ENCODE measurements around the gene TLX1.

TLX1 gene

DNA sequence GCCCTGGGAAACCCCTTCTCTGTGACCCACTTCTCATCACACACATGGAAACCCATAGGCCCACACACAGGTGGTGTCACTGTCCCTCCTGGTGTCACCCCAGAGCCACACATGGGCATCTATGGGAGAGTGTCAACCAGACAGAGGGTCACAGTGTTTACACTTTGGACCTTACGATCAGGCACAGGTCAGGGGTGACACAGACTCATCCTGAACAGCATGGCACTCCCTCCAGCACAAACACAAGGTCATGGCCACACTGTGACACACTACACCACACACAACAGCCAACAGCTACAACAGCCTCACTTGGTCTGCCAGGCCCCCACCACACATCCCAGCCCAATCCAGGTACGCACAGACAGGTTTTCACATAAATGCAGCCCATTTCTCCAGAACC lies 6.2 kb downstream of the TLX1 start:
- Histone ChIP-seq H3K36me3 (ENCODE audit: insufficient read depth, low read length) (no peaks in the 10 kb centered on the region), H3K4me1 (ENCODE audit: control insufficient read depth, insufficient read depth, low read length) (peaks cover under 1% of the 10 kb centered on the region), H3K9ac (ENCODE audit: low read depth, low read length) (no peak overlapping the region), H3K27me3 (ENCODE audit: control insufficient read depth, insufficient read depth, low read length) (peaks cover 97% of the 10 kb centered on the region), H3K4me3 (ENCODE audit: low read length) (no peak overlapping the region), H3K9me3 (replicated peaks; ENCODE audit: low read length) (no peaks in the 10 kb centered on the region), H3K4me2 (ENCODE audit: low read length) (no peak overlapping the region)

DNA sequence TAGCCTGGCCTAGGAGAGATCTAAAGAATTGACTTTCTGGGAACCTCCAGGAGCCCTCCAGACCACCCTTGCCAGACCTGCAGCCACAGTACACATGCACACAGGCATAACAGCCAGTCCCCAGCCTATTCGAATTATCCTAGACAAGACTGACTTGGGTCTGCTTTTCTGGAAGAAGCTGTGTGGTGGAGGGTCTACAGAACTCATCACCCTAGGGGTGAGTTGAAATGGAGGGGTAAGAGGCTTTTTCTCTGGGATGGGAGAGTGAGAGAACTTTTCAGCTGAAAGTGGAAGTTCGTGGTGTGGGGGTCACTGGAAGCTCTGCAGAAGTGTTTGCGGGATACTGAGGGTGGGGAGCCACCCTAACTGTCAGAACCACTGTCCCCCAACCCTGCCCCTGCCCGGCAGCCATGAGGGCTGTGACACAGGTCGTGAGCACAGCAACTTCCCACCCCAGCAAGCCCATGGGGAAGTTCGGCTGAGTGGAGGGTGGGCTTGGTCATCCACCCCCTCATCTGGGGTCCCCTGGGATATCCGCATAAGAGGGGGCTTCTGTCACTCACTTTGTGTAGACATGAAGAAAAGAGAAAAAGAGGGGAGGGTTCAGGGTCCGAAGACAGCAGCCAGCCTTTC lies 7.8 kb downstream of the TLX1 start:
- H3K9ac ChIP-seq (ENCODE audit: low read depth, low read length), result no peak overlapping the region
- H3K4me3 ChIP-seq (ENCODE audit: low read length), result no peak overlapping the region
- H3K4me2 ChIP-seq (ENCODE audit: low read length), result no peak overlapping the region
- H3K4me1 ChIP-seq (ENCODE audit: control insufficient read depth, insufficient read depth, low read length), result peaks cover 3% of the 10 kb centered on the region
- H3K27me3 ChIP-seq (ENCODE audit: control insufficient read depth, insufficient read depth, low read length), result peaks cover 91% of the 10 kb centered on the region
- H3K36me3 ChIP-seq (ENCODE audit: insufficient read depth, low read length), result no peaks in the 10 kb centered on the region
- no peaks in the 10 kb centered on the region for H3K9me3 ChIP-seq (replicated peaks; ENCODE audit: low read length)

DNA sequence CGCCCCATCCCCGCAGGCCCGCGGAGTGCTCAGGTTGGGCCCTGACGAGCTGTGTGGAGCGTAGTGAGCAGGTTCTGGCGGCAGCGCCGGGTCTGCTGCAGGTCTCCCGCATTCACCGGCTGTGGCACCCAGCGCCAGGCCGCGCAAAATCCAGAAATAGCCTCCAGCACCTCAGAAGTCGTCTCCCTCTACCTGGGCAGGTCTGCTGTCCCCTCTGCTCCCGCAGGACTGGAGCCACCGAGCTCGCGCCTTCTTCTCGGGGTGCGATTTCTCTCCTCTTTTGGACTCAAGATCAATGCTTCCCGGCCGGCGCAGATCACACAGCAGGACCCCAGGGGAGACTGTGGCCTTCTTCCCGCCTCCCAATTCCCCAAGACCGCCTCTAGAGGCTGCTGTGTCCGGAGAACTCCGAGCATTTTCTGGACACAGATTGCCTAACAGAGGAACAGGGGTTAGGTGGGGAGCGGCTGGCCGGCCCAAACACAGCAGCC lies 8.4 kb downstream of the TLX1 start:
- Histone ChIP-seq H3K4me1 (ENCODE audit: control insufficient read depth, insufficient read depth, low read length) (peaks cover 3% of the 10 kb centered on the region), H3K9me3 (replicated peaks; ENCODE audit: low read length) (no peaks in the 10 kb centered on the region), H3K4me3 (ENCODE audit: low read length) (no peak overlapping the region), H3K27me3 (ENCODE audit: control insufficient read depth, insufficient read depth, low read length) (peaks cover 91% of the 10 kb centered on the region), H3K4me2 (ENCODE audit: low read length) (no peak overlapping the region), H3K9ac (ENCODE audit: low read depth, low read length) (no peak overlapping the region), H3K36me3 (ENCODE audit: insufficient read depth, low read length) (no peaks in the 10 kb centered on the region)

GRCh38 chr10:101140084-101140949 lies 9.2 kb downstream of the TLX1 start:
- no peaks in the 10 kb centered on the region for H3K36me3 ChIP-seq (ENCODE audit: insufficient read depth, low read length)
- H3K9ac ChIP-seq (ENCODE audit: low read depth, low read length), result no peak overlapping the region
- H3K4me2 ChIP-seq (ENCODE audit: low read length), result no peak overlapping the region
- no peak overlapping the region for H3K4me3 ChIP-seq (ENCODE audit: low read length)
- H3K9me3 ChIP-seq (replicated peaks; ENCODE audit: low read length), result no peaks in the 10 kb centered on the region
- H3K4me1 ChIP-seq (ENCODE audit: control insufficient read depth, insufficient read depth, low read length), result peaks cover 3% of the 10 kb centered on the region
- peaks cover 91% of the 10 kb centered on the region for H3K27me3 ChIP-seq (ENCODE audit: control insufficient read depth, insufficient read depth, low read length)

DNA sequence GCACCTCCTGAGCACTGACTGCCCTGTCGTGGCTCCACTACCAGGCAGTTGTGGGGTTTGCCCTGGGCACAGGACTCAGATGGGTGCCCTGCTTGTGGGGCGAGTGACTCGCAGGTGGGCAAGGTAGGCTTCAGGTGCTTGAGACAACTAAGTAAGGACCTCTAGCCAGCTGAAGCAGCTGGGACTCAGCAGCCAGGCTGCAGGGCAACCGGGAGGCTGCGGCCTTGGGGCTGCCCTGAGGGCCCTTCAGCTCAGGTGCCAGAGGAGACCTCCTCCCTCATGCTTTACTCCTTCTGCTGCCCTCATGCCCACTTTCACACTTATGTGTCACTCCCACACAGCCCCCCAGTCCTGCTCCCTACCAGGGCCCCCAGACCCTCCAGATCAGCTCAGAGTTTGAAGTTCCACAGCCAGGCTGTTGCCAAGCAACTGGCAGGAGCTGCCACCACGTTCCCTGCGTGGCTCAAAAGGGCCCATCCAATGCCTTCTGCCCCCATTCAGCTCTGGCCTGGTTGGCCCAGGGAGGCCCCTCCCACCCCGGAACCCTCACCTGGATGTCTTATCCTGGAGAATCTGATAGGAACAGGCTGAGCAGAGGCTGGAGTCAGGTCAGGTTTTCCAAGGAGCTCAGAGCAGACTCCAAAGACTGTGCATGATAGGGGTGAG lies 10.0 kb downstream of the TLX1 start:
- no peak overlapping the region for H3K4me2 ChIP-seq (ENCODE audit: low read length)
- H3K4me1 ChIP-seq (ENCODE audit: control insufficient read depth, insufficient read depth, low read length), result peaks cover 3% of the 10 kb centered on the region
- H3K9me3 ChIP-seq (replicated peaks; ENCODE audit: low read length), result no peaks in the 10 kb centered on the region
- H3K27me3 ChIP-seq (ENCODE audit: control insufficient read depth, insufficient read depth, low read length), result peaks cover 91% of the 10 kb centered on the region
- H3K36me3 ChIP-seq (ENCODE audit: insufficient read depth, low read length), result no peaks in the 10 kb centered on the region
- H3K4me3 ChIP-seq (ENCODE audit: low read length), result no peak overlapping the region
- no peak overlapping the region for H3K9ac ChIP-seq (ENCODE audit: low read depth, low read length)

GRCh38 chr10:101141616-101142532 lies 10.8 kb downstream of the TLX1 start:
- Histone ChIP-seq H3K4me2 (ENCODE audit: low read length) (peak overlapping the region; percentile 47), H3K36me3 (ENCODE audit: insufficient read depth, low read length) (no peaks in the 10 kb centered on the region), H3K9ac (ENCODE audit: low read depth, low read length) (no peak overlapping the region), H3K9me3 (replicated peaks; ENCODE audit: low read length) (no peaks in the 10 kb centered on the region), H3K4me1 (ENCODE audit: control insufficient read depth, insufficient read depth, low read length) (peaks cover 3% of the 10 kb centered on the region), H3K27me3 (ENCODE audit: control insufficient read depth, insufficient read depth, low read length) (peaks cover 91% of the 10 kb centered on the region), H3K4me3 (ENCODE audit: low read length) (no peak overlapping the region)

DNA sequence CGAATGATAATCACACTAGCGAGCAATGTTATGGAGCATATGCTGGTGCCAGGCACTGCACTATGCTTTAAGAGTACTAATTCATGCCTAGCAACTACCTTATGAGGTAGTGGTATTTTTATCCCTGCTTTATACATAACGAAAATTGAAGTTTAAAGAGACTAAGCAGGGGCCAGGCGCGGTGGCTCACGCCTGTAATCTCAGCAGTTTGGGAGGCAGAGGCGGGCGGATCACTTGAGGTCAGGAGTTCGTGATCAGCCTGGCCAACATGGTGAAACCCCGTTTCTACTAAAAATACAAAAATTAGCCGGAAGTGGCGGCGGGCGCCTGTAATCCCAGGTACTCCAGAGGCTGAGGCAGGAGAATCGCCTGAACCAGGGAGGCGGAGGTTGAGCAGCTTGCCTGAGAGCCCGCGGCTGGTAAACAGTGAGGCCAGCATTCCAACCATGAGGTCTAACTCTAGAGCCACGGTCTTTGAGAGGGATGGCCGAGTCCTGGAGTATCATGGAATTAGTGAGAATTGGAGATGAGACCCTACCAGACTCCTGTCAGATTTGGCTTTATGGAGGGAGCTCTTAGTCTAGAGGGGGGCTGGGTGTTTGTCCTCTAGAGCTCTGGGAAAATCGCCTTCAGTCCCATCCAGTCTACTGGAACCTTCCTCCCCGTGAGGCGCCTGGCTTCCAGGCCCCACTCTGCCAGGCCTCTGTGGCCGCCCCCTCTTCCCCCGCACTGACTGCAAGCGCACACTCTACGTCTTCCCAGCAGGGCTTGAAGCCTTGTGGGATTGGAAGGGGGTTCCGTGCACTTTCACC lies 11.6 kb downstream of the TLX1 start:
- peaks cover 3% of the 10 kb centered on the region for H3K4me1 ChIP-seq (ENCODE audit: control insufficient read depth, insufficient read depth, low read length)
- H3K27me3 ChIP-seq (ENCODE audit: control insufficient read depth, insufficient read depth, low read length), result peaks cover 91% of the 10 kb centered on the region
- no peaks in the 10 kb centered on the region for H3K36me3 ChIP-seq (ENCODE audit: insufficient read depth, low read length)
- no peak overlapping the region for H3K4me3 ChIP-seq (ENCODE audit: low read length)
- no peak overlapping the region for H3K9ac ChIP-seq (ENCODE audit: low read depth, low read length)
- H3K9me3 ChIP-seq (replicated peaks; ENCODE audit: low read length), result no peaks in the 10 kb centered on the region
- H3K4me2 ChIP-seq (ENCODE audit: low read length), result peak overlapping the region; percentile 47

- no peaks in the 10 kb centered on the region for H3K36me3 ChIP-seq (ENCODE audit: insufficient read depth, low read length)
- no peaks in the 10 kb centered on the region for H3K9me3 ChIP-seq (replicated peaks; ENCODE audit: low read length)
- no peak overlapping the region for H3K4me2 ChIP-seq (ENCODE audit: low read length)
- peaks cover 90% of the 10 kb centered on the region for H3K27me3 ChIP-seq (ENCODE audit: control insufficient read depth, insufficient read depth, low read length)
- H3K4me3 ChIP-seq (ENCODE audit: low read length), result no peak overlapping the region
- H3K4me1 ChIP-seq (ENCODE audit: control insufficient read depth, insufficient read depth, low read length), result peaks cover 3% of the 10 kb centered on the region
- no peak overlapping the region for H3K9ac ChIP-seq (ENCODE audit: low read depth, low read length)
These were observed 12.2 kb downstream of the TLX1 start for GRCh38 chr10:101143345-101143630.

DNA sequence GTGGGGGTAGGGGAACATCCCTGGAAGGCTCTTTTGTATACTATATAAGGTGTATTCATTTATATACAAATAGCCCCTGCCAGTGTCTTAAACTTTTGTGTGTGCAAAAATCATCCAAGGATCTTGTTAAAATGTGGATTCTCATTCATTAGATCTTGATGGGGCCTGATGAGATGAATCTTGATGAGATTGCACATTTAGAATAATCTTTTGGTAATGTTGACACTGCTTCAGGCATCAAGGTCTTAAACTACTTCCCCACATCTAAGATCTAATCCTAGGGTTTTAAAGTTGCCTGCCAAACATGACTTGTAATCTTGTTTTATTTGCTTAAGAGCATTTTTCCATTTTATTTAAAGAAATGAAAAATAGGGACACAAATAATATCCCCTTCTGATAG lies 13.0 kb downstream of the TLX1 start:
- H3K4me1 ChIP-seq (ENCODE audit: control insufficient read depth, insufficient read depth, low read length), result peaks cover 3% of the 10 kb centered on the region
- H3K4me2 ChIP-seq (ENCODE audit: low read length), result no peak overlapping the region
- no peak overlapping the region for H3K4me3 ChIP-seq (ENCODE audit: low read length)
- no peak overlapping the region for H3K9ac ChIP-seq (ENCODE audit: low read depth, low read length)
- H3K27me3 ChIP-seq (ENCODE audit: control insufficient read depth, insufficient read depth, low read length), result peaks cover 89% of the 10 kb centered on the region
- H3K9me3 ChIP-seq (replicated peaks; ENCODE audit: low read length), result peaks cover 3% of the 10 kb centered on the region
- H3K36me3 ChIP-seq (ENCODE audit: insufficient read depth, low read length), result no peaks in the 10 kb centered on the region

DNA sequence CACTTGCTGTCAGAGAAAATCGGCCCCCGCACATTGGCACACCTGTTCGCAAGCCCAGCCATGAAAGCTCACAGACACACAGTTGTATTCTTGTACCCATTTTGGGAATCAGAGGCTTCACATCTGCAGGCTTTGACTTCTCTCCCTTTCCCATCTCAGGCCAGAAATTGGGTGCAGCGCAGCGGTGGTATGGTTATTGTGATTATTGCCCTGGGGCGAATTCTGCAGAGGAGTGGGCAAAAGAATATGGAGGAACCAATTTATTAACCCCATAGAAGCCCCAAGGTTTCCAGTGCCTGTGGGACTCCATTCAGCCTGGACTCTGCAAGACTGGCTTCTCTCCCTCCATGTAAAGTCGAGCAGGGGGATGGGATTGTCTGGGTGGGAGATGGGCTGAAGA lies 14.0 kb downstream of the TLX1 start:
- H3K36me3 ChIP-seq (ENCODE audit: insufficient read depth, low read length), result no peaks in the 10 kb centered on the region
- peaks cover 10% of the 10 kb centered on the region for H3K9me3 ChIP-seq (replicated peaks; ENCODE audit: low read length)
- H3K4me3 ChIP-seq (ENCODE audit: low read length), result no peak overlapping the region
- H3K27me3 ChIP-seq (ENCODE audit: control insufficient read depth, insufficient read depth, low read length), result peaks cover 85% of the 10 kb centered on the region
- H3K4me1 ChIP-seq (ENCODE audit: control insufficient read depth, insufficient read depth, low read length), result peaks cover 3% of the 10 kb centered on the region
- no peak overlapping the region for H3K4me2 ChIP-seq (ENCODE audit: low read length)
- no peak overlapping the region for H3K9ac ChIP-seq (ENCODE audit: low read depth, low read length)
